Measurements from ENCODE around the gene ERBB2.
A peak's percentile ranks its signal among the peaks of the same experiment; 100 is the strongest.

Gene ERBB2

DNA sequence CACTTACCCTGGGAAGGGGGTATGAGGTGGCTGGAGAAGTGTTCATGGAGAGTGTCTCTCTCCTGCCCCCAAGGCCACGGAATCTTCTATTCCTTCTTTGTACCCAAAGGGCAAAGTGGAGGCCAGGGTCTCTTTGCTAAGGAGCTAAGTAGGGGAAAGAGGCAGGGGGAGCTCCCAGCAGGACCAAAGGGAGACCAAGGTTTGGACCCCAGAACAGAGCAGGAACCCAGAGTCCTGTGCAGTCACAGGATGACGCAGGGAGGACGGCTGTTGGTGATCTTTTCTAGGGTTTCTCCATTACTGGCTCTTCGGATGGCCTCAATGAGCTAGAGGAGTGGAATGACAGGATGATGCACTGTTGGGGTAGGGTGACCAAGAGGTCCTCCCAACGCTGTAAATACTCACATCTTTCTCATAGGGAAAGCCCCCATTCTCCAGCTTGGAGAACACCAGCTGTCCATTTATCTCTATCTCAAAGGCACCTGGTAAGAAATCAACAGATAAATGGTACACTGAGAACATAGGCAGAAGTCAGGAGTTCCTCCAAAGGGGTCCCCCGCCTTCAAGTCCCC lies 29.5 kb downstream of the ERBB2 start:
- DNase-seq: no peak

DNA sequence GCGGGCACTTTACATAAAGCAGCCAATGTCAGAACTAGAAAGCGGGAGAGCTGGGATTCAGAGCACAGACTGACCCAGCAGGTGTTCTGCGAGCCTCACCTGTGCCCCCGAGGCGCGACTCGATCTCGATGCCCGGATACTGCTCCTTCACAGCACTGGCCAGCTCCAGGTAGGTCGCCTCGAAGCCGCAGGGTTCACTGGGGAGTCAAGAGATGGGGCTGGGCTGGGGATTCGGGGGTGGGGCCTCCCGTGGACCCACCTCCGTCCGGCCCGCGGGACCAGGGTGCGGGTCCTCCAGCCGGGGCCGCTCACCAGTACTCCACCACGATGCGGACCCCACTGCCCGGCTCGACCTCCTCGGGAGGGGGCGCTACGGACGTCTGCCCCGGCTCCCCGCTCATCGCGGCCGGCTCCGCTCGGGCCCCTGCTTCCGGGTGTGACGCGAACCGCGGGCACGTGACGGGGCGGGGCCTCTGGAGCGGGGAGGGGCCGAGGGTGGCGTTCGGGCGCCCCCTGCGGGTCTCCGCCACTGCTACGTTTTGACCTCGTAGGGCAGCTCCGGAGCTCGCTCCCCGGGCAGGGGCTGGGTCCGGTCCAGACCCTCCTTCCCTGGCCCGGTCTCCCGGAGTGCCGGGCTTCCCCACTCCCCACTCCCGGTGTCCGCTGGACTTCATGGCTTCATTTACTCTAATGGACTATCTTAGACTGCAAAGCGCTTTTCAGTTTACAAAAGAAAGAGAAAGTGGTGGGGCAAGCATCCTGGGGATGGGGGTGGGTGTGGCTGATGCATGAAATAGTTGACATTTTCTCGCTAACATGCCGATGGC lies 30.4 kb downstream of the ERBB2 start, which contains the start of gene MIEN1:
MIEN1 (minus strand) TSS at position 438 of the 827 bp plus-strand sequence; CDS start at position 401, 37 bp downstream.
- DNase-seq: peak; percentile 68

DNA sequence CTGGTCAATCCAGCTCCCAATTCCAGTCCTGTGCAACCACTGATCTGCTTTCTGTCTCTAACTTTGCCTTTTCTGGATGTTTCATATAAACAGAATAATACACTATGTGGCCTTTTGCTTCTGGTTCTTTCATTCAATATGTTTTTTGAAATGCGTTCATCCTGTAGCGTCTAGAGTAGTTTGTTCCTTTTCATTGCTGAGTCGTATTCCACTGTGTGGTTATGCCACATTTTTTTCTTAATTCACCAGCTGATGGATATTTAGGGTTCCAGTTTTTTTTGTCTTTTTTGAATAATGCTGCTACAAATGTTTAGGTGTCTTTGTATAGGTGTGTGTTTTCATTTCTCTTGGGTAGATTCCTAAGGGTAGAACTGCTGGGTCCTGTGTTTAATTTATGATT lies 32.7 kb downstream of the ERBB2 start:
- no peak for DNase-seq

DNA sequence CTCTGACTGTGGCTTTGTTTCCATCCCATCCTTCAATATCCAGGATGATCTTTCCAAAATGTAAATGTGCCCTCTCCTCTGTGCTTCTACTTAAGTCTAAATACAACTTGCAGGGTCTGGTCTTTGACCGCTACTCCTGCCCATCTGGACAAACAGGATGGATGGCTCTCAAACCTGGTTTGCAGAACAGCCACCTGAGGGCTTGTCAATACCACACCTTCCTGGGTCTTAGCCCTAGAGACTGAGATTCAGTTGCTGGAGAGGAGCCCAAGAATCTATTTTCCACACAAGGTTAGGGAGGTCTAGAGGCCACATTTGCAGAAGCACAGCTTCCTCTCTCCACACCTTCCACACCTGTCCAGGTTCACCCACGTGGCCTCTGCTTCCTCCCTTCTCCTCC lies 36.0 kb downstream of the ERBB2 start:
- no peak for DNase-seq

DNA sequence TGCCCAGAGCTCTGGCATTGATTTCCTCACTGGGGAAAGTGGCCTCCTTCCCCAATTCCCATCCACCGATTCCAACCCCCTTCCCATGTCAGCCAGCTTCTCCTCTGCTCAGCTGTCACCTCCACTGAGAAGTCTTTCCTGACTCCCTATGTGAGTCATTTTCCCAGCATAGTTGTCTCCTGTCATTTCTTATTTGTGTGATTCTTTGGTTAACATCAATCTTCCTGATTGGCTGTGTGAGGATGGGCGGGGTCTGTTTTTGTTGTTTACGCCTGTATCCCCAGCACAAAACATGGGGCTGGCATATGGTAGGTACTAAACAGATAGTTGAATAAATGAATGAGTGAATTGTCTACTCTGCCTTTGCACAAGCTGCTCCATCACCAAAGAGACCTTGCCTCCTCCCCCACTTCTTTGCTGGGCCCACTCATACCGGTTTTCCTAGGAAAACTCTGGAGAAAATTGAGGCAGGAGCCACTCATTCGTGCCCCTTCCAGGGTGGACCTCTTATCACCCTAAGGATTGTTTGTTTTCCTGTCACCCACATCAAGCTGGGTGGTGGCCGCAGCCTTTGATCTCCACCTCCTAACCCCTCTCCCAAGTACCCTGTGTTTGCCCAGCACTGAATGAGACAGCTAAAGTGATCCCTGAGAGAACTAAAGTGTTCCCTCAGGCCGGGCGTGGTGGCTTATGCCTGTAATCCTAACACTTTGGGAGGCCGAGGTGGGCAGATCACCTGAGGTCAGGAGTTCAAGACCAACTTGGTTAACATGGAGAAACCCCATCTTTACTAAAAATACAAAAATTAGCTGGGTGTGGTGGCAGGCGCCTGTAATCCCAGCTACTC lies 36.7 kb downstream of the ERBB2 start:
- no peak for DNase-seq

DNA sequence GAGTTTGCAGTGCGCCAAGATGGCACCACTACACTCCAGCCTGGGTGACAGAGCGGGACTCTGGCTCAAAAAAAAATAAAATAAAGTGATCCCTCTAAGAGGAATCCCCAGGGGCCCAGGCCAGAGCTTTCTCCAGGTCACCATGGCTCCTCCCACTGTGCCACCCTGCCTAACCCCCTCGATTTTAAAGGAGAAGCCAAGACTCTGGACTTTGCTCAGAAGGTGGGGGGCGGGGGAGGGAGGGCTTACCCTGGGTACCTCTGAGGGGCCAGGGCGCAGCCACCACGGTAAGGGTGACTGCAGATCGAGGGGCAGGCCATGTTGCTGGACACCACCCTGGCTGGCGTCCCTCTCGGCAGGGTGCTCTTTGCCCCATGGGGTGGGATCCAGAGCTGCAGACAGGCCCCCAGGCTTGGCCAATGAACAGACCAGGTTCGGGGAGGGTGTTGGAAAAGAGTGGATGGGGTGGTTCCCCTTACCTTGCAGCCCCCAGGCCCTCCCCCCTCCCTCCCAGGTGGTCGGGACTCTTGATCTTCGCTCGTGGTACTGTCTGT lies 37.4 kb downstream of the ERBB2 start:
- DNase-seq: no peak

DNA sequence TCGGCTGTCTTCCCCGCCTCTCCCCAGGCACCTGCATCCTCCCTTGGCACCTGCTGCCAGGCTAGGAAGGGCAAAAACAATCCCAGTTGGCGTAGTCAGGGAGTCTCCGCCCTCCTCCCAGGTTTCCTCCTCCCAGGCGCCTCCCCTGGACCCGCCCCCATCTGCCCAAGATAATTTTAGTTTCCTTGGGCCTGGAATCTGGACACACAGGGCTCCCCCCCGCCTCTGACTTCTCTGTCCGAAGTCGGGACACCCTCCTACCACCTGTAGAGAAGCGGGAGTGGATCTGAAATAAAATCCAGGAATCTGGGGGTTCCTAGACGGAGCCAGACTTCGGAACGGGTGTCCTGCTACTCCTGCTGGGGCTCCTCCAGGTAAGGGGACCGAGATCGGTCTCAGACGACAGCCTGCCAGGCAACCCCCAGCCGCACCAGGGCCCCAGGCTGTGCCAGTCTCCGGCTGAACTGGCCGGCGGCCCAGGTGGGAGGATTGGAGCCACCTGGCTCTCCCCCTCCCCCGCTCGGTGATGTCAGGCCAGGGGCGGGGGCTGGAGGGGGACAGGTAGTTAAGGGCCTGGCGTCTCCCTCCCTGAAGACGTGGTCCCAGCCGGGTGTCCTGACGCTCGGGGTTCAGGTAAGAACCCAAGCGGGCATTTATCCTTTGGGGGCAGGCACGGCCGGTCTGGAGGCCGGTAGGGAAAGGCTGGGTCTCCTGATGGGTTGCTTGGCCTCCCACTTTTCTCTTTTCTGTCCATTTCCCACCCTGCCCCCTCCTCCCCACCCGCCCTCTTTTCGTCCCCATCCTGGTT lies 38.1 kb downstream of the ERBB2 start, which contains the start of gene GRB7:
GRB7 (plus strand) TSS at position 179 of the 808 bp plus-strand sequence. CDS start 4,364 bp downstream, outside the sequence.
- DNase-seq: peak; percentile 80

DNA sequence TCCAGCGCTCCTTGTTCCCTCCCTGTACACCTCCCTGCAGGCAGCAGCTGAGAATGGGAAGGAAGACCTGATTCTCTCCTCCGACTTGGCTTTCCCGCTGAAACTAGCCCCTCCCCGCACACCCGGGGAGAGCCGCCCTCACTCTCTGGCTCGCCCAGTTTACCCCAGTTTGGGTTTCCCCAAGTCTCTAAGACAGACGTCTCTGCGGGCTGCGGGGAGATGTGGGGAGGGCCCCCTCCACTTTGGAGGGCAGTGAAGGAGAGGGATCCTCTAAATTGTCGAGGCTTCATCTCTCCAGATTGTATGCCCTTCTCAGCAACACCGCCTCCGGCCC lies 38.7 kb downstream of the ERBB2 start:
- DNase-seq: peak; percentile 46

DNA sequence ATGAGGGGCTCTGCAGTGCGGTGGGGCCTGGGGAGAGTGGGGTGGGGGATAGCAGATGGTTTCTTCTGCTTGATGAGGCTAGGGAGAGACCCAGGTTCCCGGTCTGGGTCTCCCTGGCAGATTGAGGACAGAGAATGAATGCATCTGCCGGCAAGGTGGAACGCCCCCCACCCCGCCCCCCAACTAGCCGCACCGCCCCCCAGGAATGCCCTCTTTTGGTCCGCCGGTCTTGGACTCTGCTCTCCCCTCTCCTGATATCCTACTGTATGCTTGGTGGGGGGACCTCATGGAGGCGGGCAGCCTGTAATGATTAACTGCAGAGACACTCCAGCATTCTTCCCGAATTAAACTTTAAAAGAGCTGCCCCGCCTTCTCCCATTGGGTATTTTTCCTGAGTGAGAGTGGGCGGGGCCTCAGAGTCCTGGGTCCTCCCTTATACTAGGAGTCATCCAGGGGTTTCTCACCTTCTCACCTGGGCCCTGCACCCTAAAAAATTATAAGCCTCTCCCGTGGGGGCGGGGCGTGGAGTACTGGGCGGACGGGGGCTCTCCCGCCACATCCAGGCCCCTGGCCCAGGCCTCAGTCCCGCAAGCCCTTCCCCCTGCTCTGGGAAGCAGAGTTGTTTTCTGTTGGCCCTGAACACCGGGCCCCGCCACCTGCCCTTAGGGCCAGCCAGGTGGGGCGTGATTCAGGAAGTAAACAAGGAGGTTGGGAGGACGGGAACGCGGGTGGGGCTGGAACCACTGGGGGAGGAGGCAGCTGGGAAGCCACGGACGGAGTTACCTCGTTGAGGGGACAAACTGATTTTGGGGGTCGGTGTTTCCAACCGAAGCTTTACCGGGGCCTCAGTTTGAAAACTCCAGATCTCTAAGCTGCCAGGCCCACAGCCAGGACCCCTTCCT lies 39.4 kb downstream of the ERBB2 start:
- peak; percentile 74 for DNase-seq

DNA sequence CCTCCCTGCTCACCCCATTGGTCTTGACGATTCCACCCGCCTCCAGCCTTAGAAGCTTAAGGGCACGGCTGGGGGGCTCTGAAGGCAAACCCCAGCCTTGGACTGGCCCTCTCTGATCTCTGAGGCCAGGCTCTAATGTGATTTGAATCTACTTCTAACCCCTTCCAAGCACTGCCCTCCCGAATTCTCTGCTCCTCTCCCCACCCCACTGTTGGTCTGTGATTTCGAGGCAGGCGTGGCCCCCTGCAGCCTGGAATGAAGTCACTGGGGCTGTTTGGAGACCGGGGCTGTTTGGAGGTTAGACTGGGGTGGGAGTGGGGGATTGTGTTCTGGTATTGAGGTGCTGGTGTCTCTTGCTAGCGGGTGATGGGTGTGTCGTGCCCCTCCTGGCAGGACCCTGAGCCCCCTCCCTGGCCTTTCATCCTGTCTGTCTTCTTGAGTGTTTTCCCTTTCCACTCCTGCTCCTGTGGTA lies 40.1 kb downstream of the ERBB2 start:
- peak; percentile 37 for DNase-seq

DNA sequence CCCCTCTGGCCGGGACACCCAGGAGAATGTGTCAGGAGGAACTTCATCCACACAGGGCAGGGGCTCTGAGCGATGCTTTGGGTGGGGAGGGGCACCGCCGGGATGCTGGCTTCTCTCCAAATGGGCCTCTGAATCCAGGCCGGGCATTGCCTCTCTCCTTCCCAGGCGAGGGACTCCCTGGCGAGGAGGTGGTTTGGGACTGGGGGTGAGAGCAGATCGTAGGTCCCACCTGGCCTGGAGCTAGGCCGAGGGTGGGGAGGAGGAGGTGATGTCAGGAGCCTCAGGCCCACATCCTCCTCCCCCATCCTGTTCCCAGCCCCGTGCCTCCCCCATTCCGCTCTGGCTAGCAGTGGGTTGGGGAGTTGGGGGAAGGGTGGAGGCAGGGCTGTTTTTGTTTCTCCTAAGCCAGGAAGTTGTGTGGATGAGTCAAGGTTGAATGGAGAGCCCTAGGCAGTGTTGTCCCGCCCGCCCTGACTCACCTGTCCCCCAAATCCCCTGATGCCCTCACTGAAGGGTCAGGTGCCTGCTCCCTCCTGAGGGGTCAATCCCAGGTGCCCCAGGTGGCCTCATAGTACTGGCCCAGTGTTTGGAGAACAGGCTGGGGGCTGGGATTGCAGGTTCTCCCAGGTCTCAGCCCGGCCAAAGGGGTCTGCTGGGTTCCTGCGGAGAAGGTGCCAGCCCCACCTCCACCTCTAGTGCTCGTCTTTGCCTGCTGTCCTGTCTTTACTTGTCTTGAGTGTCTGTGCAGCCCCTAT lies 40.7 kb downstream of the ERBB2 start:
- no peak for DNase-seq

DNA sequence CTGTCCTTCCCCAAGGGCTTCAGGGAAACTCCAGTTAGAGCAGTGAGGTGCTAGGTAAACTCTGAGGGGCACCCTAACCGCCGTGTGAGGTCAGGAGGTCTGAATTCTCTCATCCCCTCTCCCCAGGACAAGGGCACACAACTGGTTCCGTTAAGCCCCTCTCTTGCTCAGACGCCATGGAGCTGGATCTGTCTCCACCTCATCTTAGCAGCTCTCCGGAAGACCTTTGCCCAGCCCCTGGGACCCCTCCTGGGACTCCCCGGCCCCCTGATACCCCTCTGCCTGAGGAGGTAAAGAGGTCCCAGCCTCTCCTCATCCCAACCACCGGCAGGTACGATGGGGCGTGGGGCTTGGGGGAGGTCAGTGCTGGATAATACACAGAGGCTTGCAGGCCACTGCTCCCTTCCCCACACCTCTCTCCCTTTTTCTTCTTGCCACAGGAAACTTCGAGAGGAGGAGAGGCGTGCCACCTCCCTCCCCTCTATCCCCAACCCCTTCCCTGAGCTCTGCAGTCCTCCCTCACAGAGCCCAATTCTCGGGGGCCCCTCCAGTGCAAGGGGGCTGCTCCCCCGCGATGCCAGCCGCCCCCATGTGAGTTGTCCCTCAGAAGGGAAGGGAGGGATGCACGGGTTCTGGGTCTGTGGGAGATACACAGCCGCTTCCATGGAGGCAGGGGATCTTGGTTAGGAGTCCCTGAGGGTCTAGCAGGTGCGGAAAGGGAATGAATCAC lies 42.4 kb downstream of the ERBB2 start:
- DNase-seq: no peak

DNA sequence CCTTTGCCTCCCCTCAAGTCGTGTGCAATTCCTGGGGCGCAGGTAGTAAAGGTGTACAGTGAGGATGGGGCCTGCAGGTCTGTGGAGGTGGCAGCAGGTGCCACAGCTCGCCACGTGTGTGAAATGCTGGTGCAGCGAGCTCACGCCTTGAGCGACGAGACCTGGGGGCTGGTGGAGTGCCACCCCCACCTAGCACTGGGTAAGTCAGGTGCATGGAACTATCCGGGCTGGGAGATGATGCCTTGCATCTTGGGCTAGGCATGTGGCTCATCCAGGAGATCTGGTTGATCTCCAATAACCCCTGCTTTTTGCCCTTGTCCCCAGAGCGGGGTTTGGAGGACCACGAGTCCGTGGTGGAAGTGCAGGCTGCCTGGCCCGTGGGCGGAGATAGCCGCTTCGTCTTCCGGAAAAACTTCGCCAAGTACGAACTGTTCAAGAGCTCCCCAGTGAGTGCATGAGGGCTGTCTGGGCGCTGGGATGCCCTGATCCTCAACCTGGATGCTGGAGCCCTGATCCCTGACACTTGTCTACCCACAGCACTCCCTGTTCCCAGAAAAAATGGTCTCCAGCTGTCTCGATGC lies 43.1 kb downstream of the ERBB2 start:
- DNase-seq: no peak

DNA sequence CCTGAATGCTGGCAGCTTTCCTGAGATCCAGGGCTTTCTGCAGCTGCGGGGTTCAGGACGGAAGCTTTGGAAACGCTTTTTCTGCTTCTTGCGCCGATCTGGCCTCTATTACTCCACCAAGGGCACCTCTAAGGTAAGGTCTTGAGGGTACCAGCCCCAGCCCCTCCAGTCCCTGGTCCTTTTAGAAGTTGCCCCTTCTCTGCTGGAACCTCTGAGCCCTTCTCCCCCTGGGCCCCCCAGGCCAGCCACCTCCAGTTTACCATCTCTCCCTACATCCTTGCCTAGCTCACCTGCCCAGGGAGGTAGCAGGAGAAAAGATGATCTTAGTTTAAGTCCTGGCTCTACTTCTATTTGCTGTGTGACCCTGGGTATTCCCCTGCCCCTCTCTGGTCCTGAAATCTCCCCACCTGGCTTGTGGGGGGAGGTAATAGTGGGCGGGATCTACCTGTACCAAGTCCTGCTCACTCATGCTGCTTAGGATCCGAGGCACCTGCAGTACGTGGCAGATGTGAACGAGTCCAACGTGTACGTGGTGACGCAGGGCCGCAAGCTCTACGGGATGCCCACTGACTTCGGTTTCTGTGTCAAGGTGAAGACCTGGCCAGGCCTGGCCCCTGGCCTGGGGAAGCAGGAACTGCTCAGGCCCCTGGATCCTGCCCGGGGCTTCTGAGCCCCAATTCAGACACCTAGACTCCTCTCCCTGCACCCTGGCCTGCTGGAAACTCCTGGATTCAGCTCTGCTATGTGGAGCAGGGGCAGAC lies 44.4 kb downstream of the ERBB2 start:
- no peak for DNase-seq

DNA sequence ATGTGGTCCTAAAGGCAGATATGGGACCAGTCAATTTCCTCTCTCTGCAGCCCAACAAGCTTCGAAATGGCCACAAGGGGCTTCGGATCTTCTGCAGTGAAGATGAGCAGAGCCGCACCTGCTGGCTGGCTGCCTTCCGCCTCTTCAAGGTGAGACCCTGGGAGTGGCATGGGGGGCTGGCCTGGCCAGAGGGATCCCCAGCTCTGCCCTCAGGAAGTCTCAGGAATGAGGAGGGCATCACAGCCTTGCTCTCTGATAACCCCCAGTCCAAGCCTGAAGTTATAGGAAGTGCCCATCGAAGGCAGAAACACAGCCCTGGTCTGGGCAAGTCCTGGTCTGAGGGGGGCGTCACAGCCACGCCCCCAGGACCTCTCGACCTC lies 45.0 kb downstream of the ERBB2 start:
- DNase-seq: no peak

DNA sequence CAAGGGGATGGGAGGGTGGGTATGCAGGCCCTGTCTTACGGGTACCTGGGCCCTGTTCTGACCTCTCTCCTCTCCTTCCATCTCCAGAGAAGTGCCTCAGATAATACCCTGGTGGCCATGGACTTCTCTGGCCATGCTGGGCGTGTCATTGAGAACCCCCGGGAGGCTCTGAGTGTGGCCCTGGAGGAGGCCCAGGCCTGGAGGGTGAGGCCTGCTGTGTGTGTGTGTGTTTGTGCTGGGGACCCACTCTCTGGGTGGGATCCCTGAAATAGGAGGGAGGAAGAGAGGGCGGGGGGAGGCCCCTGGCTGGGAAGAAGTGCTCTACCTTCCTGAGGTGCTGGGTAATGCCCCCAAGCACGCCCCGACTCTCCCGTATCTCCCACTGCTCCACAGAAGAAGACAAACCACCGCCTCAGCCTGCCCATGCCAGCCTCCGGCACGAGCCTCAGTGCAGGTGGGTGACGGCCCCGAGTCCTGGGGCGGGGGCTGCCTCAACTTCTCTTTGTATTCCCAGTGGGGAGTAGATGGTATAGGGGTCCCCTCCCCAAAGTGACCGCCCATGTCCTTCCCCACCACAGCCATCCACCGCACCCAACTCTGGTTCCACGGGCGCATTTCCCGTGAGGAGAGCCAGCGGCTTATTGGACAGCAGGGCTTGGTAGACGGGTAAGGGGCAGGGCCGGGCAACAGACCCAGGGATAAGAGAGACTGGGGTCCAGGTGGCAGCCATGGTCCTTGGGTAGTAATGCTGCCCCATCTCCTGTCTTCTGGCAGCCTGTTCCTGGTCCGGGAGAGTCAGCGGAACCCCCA lies 45.7 kb downstream of the ERBB2 start:
- DNase-seq: no peak

DNA sequence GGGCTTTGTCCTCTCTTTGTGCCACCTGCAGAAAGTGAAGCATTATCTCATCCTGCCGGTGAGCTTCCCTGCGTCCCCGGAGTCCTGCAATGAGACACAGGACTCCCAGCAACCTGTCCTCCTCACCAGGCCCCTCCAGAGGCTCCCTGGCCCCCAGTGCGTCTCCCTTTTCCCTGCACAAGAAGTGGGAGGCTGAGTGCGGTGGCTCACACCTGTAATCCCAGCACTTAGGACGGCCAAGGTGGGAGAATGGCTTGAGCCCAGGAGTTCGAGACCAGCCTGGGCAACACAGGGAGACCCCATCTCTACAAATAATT lies 46.2 kb downstream of the ERBB2 start:
- DNase-seq: no peak

DNA sequence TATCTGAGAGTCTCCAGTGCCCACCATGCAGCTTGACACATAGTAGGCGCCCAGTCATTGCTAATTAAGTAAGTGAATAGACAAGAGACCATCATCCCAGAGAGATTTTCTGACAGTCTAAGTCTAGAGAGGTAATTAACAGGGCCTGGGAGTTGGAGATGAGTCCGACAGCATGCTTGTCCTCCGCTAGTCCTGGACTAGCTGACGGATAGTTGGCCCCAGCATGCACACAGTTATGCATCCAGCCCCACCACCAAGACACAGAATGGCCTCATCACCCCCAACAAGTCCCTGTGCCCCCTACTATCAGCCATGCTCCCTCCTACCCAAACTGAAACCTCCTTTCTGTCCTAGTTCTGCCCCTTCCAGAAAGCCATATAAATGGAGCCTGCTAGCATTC lies 47.9 kb downstream of the ERBB2 start:
- DNase-seq: no peak

Data from NCI-H1105 treated with DMSO at 0.1 percent for 48 hours (cell line).